Stimulated activated CD4-positive, alpha-beta T cell treated with anti-CD3 and anti-CD28 coated beads, Interleukin-4, amount 100 ng/mL, for 4 hours (primary cell): ENCODE measurements around the gene CCNI.
"Not testable (repeated sequence)": the region's sequence is repeated elsewhere in the genome, so short reads cannot be mapped to it uniquely, and the experiment has no call there.

Source experiments
- DNase-seq, 2 experiments: peaks; one replicate each; pipeline ENCODE4 v3.0.0-alpha.2; 2020

CCNI gene

GRCh38 chr4:77080806-77081205 is 5.0 kb upstream of the CCNI start:
- DNase-seq, result not testable (repeated sequence)

DNA sequence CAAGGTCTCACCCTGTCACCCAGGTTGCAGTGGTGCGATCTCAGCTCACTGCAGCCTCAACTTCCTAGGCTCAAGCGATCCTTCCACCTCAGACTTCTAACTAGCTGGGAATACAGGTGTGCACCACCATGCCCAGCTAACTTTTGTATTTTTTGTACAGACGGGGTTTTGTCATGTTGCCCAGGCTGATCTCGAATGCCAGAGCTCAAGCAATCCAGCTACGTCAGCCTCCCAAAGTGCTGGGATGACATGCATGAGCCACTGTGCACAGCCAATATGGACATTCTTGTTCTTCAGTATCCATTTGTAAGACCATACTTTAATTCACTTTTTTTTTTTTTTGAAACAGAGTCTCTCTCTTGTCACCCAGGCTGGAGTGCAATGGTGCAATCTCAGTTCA is 3.5 kb upstream of the CCNI start:
- no peak for DNase-seq

GRCh38 chr4:77078401-77078800 is 2.6 kb upstream of the CCNI start:
- no peak for DNase-seq

- no peak for DNase-seq
These were observed 1.3 kb upstream of the CCNI start for GRCh38 chr4:77076889-77077635.

GRCh38 chr4:77074981-77075855 is 571 bp downstream of the CCNI start:
- peak; percentile 68 to 84 for DNase-seq

- DNase-seq, result no peak
These were observed 1.4 kb downstream of the CCNI start for GRCh38 chr4:77074381-77074831.

- no peak for DNase-seq
These were observed 1.8 kb downstream of the CCNI start for GRCh38 chr4:77073981-77074380.

- no peak for DNase-seq
These were observed 2.5 kb downstream of the CCNI start for GRCh38 chr4:77073106-77073809.

- DNase-seq, result peak in 1 of 2 experiments; percentile 67
These were observed 3.5 kb downstream of the CCNI start for GRCh38 chr4:77072195-77072753.

DNA sequence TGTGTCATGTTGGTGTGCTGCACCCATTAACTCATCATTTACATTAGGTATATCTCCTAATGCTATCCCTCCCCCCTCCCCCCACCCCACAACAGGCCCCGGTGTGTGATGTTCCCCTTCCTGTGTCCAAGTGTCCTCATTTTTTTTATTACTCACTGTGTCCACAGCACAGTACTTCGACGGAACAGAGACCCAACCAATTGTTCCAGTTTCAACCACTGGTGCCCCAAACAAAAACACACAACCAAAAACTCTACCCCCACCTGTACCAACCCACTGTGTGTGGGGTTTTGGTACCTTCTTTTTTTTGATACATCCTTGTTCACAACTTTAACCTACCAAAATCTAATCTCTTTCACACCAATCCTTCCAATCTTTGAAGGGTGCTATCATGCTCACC is 6.3 kb downstream of the CCNI start:
- not testable (repeated sequence) for DNase-seq

GRCh38 chr4:77065382-77065781 is 10.4 kb downstream of the CCNI start:
- no peak for DNase-seq

GRCh38 chr4:77062856-77063255 is 12.9 kb downstream of the CCNI start:
- no peak for DNase-seq

DNA sequence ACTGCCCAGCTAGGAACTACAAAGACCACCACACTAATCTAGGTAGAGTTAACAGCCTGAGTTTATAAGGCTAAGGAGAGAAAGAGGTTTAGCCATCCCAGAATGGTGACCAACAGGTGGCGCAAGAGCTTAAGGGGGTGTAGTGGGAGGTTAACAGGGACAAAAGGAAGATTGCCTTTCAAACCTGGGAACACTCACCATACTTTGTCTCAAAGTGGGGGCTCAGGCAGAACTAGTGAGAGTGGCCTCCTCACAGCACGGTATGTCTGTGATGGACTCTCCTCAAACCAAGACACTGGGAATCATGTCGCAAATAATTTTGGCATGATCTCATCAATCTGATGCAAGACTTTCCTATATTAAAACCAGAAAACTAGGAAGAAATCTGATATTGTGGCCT is 23.4 kb downstream of the CCNI start:
- peak; percentile 54 to 62 for DNase-seq

- DNase-seq, result no peak
These were observed 24.8 kb downstream of the CCNI start for GRCh38 chr4:77050962-77051361.

GRCh38 chr4:77047037-77047436 is 28.8 kb downstream of the CCNI start:
- no peak for DNase-seq

- DNase-seq, result no peak
These were observed 30.3 kb downstream of the CCNI start for GRCh38 chr4:77045490-77045889.

DNA sequence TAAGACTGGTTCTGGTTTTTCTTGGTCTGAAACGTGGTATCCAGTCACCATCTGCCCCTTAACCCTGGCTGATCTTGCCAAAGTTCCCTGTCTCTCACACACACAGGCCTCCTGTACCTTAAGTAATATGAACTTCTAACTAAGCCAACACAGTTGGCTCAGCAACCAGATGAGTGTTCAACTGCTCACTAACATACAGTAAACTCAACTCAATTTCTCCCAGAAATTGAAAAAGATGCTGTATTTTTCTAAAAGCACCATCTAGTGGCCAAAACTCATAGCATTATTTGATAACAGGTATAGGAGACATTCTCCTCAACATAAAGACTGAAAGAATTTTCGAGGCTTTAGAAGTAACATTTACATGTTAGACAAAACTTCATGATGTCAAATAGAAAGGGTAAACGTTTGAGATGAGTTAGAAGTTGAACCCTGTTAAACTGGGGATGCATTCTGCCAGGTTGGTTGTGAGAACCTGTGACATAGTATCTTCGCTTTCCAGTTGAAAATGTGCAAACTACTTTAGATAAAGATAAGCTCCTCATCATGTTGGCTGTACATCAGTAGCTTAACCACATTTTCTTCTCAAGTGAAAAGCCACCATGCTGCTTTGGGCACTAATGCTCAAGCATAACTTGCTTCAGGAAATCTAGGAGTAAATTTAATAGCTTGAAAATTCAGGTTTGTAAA is 31.2 kb downstream of the CCNI start:
- no peak for DNase-seq

DNA sequence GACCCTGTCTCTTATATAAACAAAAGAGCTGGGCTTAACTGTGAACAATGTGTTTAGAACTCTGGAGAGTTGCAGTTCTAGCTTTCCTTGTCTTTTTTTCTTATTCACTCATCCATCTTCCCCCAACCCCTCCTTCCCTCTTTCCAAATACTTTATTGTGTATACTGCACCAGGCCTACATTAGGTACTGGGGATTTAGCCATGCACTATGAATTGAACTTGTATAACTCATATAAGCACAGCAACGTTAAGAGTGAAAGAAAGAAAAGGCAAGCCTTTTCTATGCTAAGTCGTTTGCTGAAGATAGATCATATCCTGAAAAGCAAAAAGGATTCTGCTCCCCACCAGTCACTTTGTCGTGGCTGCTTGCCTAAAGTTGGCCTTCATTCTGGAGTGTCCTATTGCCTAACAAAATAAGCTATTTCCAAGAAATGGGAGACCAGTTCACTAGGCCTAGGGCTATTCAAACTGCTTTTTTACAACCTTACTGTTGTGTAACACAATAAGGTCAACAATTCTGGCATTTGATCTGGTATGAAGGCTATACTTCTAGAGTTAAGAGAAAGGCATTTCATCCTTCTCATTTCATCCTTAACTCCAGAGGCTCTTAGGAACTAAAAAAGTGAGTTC is 32.2 kb downstream of the CCNI start:
- no peak for DNase-seq

- DNase-seq, result no peak
These were observed 34.7 kb downstream of the CCNI start for GRCh38 chr4:77040854-77041725.

DNA sequence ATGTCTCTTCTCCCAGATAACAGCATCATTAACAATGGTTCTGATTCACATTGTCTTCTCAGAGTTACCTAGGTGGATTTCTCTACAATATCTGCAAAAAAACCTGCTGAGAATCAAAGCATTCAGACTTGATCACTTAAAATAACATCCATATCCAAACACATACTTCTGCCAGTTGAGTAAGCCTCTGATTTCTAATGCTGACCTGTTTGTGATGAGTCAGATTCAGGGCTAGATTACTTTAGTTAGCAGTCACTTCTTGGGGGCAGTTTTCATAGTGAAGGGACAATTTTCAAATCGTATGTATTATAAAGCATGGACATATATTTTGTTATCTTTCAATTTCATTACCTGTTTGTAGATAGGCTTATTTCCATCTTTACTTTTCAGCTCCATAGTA is 35.5 kb downstream of the CCNI start:
- DNase-seq, result no peak

- DNase-seq, result no peak
These were observed 36.0 kb downstream of the CCNI start for GRCh38 chr4:77039796-77040195.
